ENCODE results near the gene NF2. TPM values are rescaled to one million over a fixed set of nuclear protein-coding genes. Genes with fewer than 3 reads are reported as not detected.

NF2 gene
- total RNA-seq, 2 donors from 2014 or later, result 36.8 to 37.0 TPM

GRCh38 chr22:29707471-29707870, 104.0 kb downstream of the NF2 start:
- intact Hi-C loops (cut with DNase I), result loop anchor here in 1 of 2 donors (10.0 kb wide), 1 partner anchor 853 kb away; no protein-coding TSS in a partner anchor
- no peak for DNase-seq (ENCODE audit: low spot score)

- no peak for DNase-seq (ENCODE audit: low spot score)
- intact Hi-C loops (cut with DNase I), result no loop called here
Measured at GRCh38 chr22:29710193-29710592, 106.8 kb downstream of the NF2 start.

GRCh38 chr22:29710922-29711593, 107.6 kb downstream of the NF2 start:
- no peak for DNase-seq (ENCODE audit: low spot score)
- intact Hi-C loops (cut with DNase I), result no loop called here

GRCh38 chr22:29712119-29712518, 108.7 kb downstream of the NF2 start:
- DNase-seq (ENCODE audit: low spot score), result no peak
- intact Hi-C loops (cut with DNase I), result no loop called here

GRCh38 chr22:29713156-29713727, 109.8 kb downstream of the NF2 start:
- no peak for DNase-seq (ENCODE audit: low spot score)
- intact Hi-C loops (cut with DNase I), result no loop called here

GRCh38 chr22:29715240-29715639, 111.8 kb downstream of the NF2 start:
- intact Hi-C loops (cut with DNase I), result no loop called here

GRCh38 chr22:29715705-29716104, 112.3 kb downstream of the NF2 start:
- DNase-seq (ENCODE audit: low spot score), result no peak
- intact Hi-C loops (cut with DNase I), result no loop called here

More at GRCh38 chr22:29715240-29715639, 111.8 kb downstream of the NF2 start:
- DNase-seq (ENCODE audit: low spot score), result no peak

GRCh38 chr22:29716814-29717545, 113.5 kb downstream of the NF2 start:
- intact Hi-C loops (cut with DNase I), result no loop called here
- DNase-seq (ENCODE audit: low spot score), result peak; percentile 90

- intact Hi-C loops (cut with DNase I), result no loop called here
- no peak for DNase-seq (ENCODE audit: low spot score)
Measured at GRCh38 chr22:29717789-29718188, 114.4 kb downstream of the NF2 start.

GRCh38 chr22:29718949-29719898, 115.8 kb downstream of the NF2 start:
- DNase-seq (ENCODE audit: low spot score), result no peak
- intact Hi-C loops (cut with DNase I), result no loop called here

- no peak for DNase-seq (ENCODE audit: low spot score)
- intact Hi-C loops (cut with DNase I), result loop anchor here in 1 of 2 donors (10.0 kb wide), 1 partner anchor 285 kb away; no protein-coding TSS in a partner anchor
Measured at GRCh38 chr22:29719899-29720645, 116.6 kb downstream of the NF2 start, which contains the start of gene CABP7. Gene CABP7, plus strand, starts transcription at chr22:29720003. Its CDS starts 422 bp downstream, at chr22:29720425.

- intact Hi-C loops (cut with DNase I), result loop anchor here in 1 of 2 donors (10.0 kb wide), 1 partner anchor 284 kb away; no protein-coding TSS in a partner anchor
Measured at GRCh38 chr22:29720811-29721323, 117.4 kb downstream of the NF2 start.

GRCh38 chr22:29722151-29722550, 118.7 kb downstream of the NF2 start:
- intact Hi-C loops (cut with DNase I), result loop anchor here in 1 of 2 donors (10.0 kb wide), 1 partner anchor 283 kb away; no protein-coding TSS in a partner anchor
- no peak for DNase-seq (ENCODE audit: low spot score)

More at GRCh38 chr22:29720811-29721323, 117.4 kb downstream of the NF2 start:
- no peak for DNase-seq (ENCODE audit: low spot score)

- DNase-seq (ENCODE audit: low spot score), result no peak
- intact Hi-C loops (cut with DNase I), result loop anchor here in 1 of 2 donors (10.0 kb wide), 1 partner anchor 282 kb away; no protein-coding TSS in a partner anchor
Measured at GRCh38 chr22:29722587-29722986, 119.2 kb downstream of the NF2 start.

- DNase-seq (ENCODE audit: low spot score), result no peak
- intact Hi-C loops (cut with DNase I), result loop anchor here in 1 of 2 donors (10.0 kb wide), 1 partner anchor 281 kb away; no protein-coding TSS in a partner anchor
Measured at GRCh38 chr22:29723766-29724165, 120.3 kb downstream of the NF2 start.

- intact Hi-C loops (cut with DNase I), result loop anchor here in 1 of 2 donors (10.0 kb wide), 1 partner anchor 280 kb away; no protein-coding TSS in a partner anchor
- no peak for DNase-seq (ENCODE audit: low spot score)
Measured at GRCh38 chr22:29724843-29725242, 121.4 kb downstream of the NF2 start.

GRCh38 chr22:29726106-29726505, 122.7 kb downstream of the NF2 start:
- intact Hi-C loops (cut with DNase I), result loop anchor here in 1 of 2 donors (10.0 kb wide), 1 partner anchor 279 kb away; no protein-coding TSS in a partner anchor
- no peak for DNase-seq (ENCODE audit: low spot score)
